Measurements from ENCODE around the gene ATP2B1.
"Not testable (repeated sequence)": the region's sequence is repeated elsewhere in the genome, so short reads cannot be mapped to it uniquely, and the experiment has no call there.

Gene ATP2B1

DNA sequence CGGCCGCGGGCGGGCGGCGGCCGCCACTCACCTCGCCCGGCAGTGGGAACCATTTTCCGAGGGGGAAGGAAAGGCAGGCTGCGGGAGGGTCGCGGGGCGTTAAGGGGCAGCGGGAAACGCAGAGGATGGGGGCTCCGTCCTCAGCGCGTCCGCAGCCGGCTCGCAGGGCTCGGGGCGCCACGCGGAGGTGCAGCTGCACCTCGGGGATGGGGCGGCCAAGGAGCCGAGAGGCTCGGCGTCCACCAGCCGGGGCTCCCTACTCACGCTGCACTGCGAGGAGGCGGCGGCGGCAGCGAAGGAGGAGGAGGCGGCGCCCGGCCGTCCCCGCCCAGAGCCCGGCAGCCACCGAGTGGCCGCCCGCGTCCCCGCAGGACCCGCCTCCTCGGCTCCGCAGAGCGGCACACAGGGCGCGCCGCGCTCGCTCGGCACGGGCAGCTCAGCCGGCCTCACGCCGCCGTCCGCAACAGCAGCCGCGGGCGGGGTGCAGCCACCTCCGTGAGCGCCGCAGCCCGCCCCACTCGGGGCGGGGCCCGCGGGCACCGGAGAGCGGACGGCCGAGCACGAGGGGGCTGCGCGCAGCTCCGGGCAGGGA, at the start of gene ATP2B1:
ATP2B1 (minus strand) TSS at position 274 of the 592 bp plus-strand sequence. CDS start 52,952 bp downstream, outside the sequence.
- peaks cover 28% of the 10 kb centered on the region for H4K20me1 ChIP-seq (ENCODE audit: insufficient read depth, low read length, poor library complexity, severe bottlenecking)
- no peaks in the 10 kb centered on the region for H3K27me3 ChIP-seq (ENCODE audit: insufficient read depth, low read length, poor library complexity, severe bottlenecking)
- no peaks in the 10 kb centered on the region for H3K9me3 ChIP-seq (ENCODE audit: insufficient read depth, low read depth, low read length)
- H3K4me2 ChIP-seq (ENCODE audit: low read depth, low read length, poor library complexity, severe bottlenecking): peak within 1 kb of the TSS; percentile 89
- peaks cover 46% of the 10 kb centered on the region for H3K79me2 ChIP-seq (ENCODE audit: insufficient read depth, low read length)
- no peak for TF ChIP-seq EZH2phosphoT487 (IDR thresholded peaks at IDR 0.05; ENCODE audit: borderline replicate concordance)
- TF ChIP-seq, protein P1, sequence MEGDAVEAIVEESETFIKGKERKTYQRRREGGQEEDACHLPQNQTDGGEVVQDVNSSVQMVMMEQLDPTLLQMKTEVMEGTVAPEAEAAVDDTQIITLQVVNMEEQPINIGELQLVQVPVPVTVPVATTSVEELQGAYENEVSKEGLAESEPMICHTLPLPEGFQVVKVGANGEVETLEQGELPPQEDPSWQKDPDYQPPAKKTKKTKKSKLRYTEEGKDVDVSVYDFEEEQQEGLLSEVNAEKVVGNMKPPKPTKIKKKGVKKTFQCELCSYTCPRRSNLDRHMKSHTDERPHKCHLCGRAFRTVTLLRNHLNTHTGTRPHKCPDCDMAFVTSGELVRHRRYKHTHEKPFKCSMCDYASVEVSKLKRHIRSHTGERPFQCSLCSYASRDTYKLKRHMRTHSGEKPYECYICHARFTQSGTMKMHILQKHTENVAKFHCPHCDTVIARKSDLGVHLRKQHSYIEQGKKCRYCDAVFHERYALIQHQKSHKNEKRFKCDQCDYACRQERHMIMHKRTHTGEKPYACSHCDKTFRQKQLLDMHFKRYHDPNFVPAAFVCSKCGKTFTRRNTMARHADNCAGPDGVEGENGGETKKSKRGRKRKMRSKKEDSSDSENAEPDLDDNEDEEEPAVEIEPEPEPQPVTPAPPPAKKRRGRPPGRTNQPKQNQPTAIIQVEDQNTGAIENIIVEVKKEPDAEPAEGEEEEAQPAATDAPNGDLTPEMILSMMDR (conservative IDR thresholded peaks at IDR 0.05; ENCODE audit: low read length): no peak
- H3K9ac ChIP-seq (ENCODE audit: low read depth, low read length, poor library complexity, severe bottlenecking): peak within 1 kb of the TSS; percentile 76
- H3K9me2 ChIP-seq (replicated peaks; ENCODE audit: low read depth, low read length): no peaks in the 10 kb centered on the region
- H3K36me3 ChIP-seq (ENCODE audit: insufficient read depth, low read length): no peaks in the 10 kb centered on the region
- no peaks in the 10 kb centered on the region for H3F3A ChIP-seq (ENCODE audit: low read depth)
- peaks cover 48% of the 10 kb centered on the region for H3K4me1 ChIP-seq (ENCODE audit: insufficient read depth, low read length, poor library complexity, severe bottlenecking)
- peak within 1 kb of the TSS; percentile 86 for H3K4me3 ChIP-seq (ENCODE audit: low read length, poor library complexity, severe bottlenecking)
- peak within 1 kb of the TSS; percentile 94 for H2AFZ ChIP-seq (ENCODE audit: low read length)

GRCh38 chr12:89757987-89758386, 49.3 kb upstream of the ATP2B1 start:
- peaks cover 18% of the 10 kb centered on the region for H3K4me1 ChIP-seq (ENCODE audit: insufficient read depth, low read length, poor library complexity, severe bottlenecking)
- H3K9me3 ChIP-seq (ENCODE audit: insufficient read depth, low read depth, low read length); H3K9me2 ChIP-seq (replicated peaks; ENCODE audit: low read depth, low read length); H3K27me3 ChIP-seq (ENCODE audit: insufficient read depth, low read length, poor library complexity, severe bottlenecking); H3K4me3 ChIP-seq (ENCODE audit: low read length, poor library complexity, severe bottlenecking); H3K36me3 ChIP-seq (ENCODE audit: insufficient read depth, low read length); H3K4me2 ChIP-seq (ENCODE audit: low read depth, low read length, poor library complexity, severe bottlenecking); H3F3A ChIP-seq (ENCODE audit: low read depth); H3K79me2 ChIP-seq (ENCODE audit: insufficient read depth, low read length); H2AFZ ChIP-seq (ENCODE audit: low read length); H3K9ac ChIP-seq (ENCODE audit: low read depth, low read length, poor library complexity, severe bottlenecking); H4K20me1 ChIP-seq (ENCODE audit: insufficient read depth, low read length, poor library complexity, severe bottlenecking): not testable (repeated sequence)

GRCh38 chr12:89756585-89757398, 48.2 kb upstream of the ATP2B1 start:
- no peak overlapping the region for H2AFZ ChIP-seq (ENCODE audit: low read length)

More at GRCh38 chr12:89756585-89757398, 48.2 kb upstream of the ATP2B1 start:
- Histone ChIP-seq H3K27me3 (ENCODE audit: insufficient read depth, low read length, poor library complexity, severe bottlenecking) (no peaks in the 10 kb centered on the region), H3K4me3 (ENCODE audit: low read length, poor library complexity, severe bottlenecking) (no peak overlapping the region), H3K4me2 (ENCODE audit: low read depth, low read length, poor library complexity, severe bottlenecking) (no peak overlapping the region), H3K9me2 (replicated peaks; ENCODE audit: low read depth, low read length) (no peaks in the 10 kb centered on the region), H4K20me1 (ENCODE audit: insufficient read depth, low read length, poor library complexity, severe bottlenecking) (no peaks in the 10 kb centered on the region), H3K36me3 (ENCODE audit: insufficient read depth, low read length) (no peaks in the 10 kb centered on the region), H3K4me1 (ENCODE audit: insufficient read depth, low read length, poor library complexity, severe bottlenecking) (peaks cover 18% of the 10 kb centered on the region), H3K9ac (ENCODE audit: low read depth, low read length, poor library complexity, severe bottlenecking) (no peak overlapping the region), H3K79me2 (ENCODE audit: insufficient read depth, low read length) (no peaks in the 10 kb centered on the region), H3K9me3 (ENCODE audit: insufficient read depth, low read depth, low read length) (no peaks in the 10 kb centered on the region), H3F3A (ENCODE audit: low read depth) (no peaks in the 10 kb centered on the region)
- TF ChIP-seq, protein P1 (conservative IDR thresholded peaks at IDR 0.05; ENCODE audit: low read length): no peak
- no peak for TF ChIP-seq EZH2phosphoT487 (IDR thresholded peaks at IDR 0.05; ENCODE audit: borderline replicate concordance)
